Uterus (tissue), 4 donors: ENCODE measurements around the gene RTN1. TPM values are rescaled to one million over a fixed set of nuclear protein-coding genes. Genes with fewer than 3 reads are reported as not detected.

Experiments
- DNase-seq, 2 donors: peaks; one replicate each; pipeline ENCODE4 v3.0.0-alpha.2; 2019 to 2020
- H3K27ac ChIP-seq, 2 donors: fragments of 200-600 bp; sonication (generic); 1 replicate in 1 of 2; 2 replicates in 1 of 2; pipeline ENCODE4 v1.5.1; 2016 to 2018
- H3K27me3 ChIP-seq, 2 donors: fragments of 200-600 bp; sonication (generic); one replicate each; pipeline ENCODE4 v1.5.1; 2018 to 2019; ENCODE audit warnings: control low read depth in 1 of 2
- H3K36me3 ChIP-seq, 2 donors: fragments of 200-600 bp; sonication (generic); one replicate each; pipeline ENCODE4 v1.5.1; 2019; ENCODE audit warnings: control low read depth in 1 of 2
- H3K4me1 ChIP-seq, 2 donors: fragments of 200-600 bp; sonication (generic); one replicate each; pipeline ENCODE4 v1.5.1; 2018 to 2019; ENCODE audit warnings: control low read depth in 1 of 2
- H3K4me3 ChIP-seq, 2 donors: fragments of 200-600 bp; sonication (generic); 1 replicate in 1 of 2; 2 replicates in 1 of 2; pipeline ENCODE4 v1.5.1; 2018 to 2019; ENCODE audit warnings: mild to moderate bottlenecking in 1 of 2
- H3K9me3 ChIP-seq, 2 donors: fragments of 200-600 bp; sonication (generic); one replicate each; pipeline ENCODE4 v1.5.1; 2019; ENCODE audit warnings: control low read depth in 1 of 2
- POLR2A ChIP-seq, 2 donors: fragments of 450-650 bp; IDR thresholded peaks; one replicate each; pipeline ENCODE4 v1.6.1; 2016; ENCODE audit warnings: antibody characterized with exemption in 2 of 2, mild to moderate bottlenecking in 1 of 2, moderate library complexity in 1 of 2
- intact Hi-C: fragments of 100-400 bp; cut with DNase I; formaldehyde crosslinking; loops from one replicate; pipeline ENCODE4 v1.15.1; 2023; ENCODE audit warnings: low total_unique reads
- total RNA-seq, 4 donors: library from RNA; depleted of rRNA in 3 of 4; stranded (reverse); fragments of >200 nt in 3 of 4; gene quantifications; one replicate each; pipeline versions ENCODE4 v1.1.0 to v1.2.4, GENCODE V29; 2014 to 2023
- TF ChIP-seq, protein P1 (sequence below), 4 experiments: fragments of 200-600 bp in 2 of 4; fragments of 450-650 bp in 2 of 4; sonication (generic) in 2 of 4; IDR thresholded peaks; one replicate each; pipeline ENCODE4 v1.5.1; 2016 to 2019; ENCODE audit warnings: antibody characterized with exemption in 4 of 4, mild to moderate bottlenecking in 2 of 4, moderate library complexity in 1 of 4
- donor health status: DM: yes; HTN: yes; CAD: no.

RTN1 gene
- total RNA-seq, 4 donors from 2014 or later: 0.26 to 14.4 (median 7.5) TPM

DNA sequence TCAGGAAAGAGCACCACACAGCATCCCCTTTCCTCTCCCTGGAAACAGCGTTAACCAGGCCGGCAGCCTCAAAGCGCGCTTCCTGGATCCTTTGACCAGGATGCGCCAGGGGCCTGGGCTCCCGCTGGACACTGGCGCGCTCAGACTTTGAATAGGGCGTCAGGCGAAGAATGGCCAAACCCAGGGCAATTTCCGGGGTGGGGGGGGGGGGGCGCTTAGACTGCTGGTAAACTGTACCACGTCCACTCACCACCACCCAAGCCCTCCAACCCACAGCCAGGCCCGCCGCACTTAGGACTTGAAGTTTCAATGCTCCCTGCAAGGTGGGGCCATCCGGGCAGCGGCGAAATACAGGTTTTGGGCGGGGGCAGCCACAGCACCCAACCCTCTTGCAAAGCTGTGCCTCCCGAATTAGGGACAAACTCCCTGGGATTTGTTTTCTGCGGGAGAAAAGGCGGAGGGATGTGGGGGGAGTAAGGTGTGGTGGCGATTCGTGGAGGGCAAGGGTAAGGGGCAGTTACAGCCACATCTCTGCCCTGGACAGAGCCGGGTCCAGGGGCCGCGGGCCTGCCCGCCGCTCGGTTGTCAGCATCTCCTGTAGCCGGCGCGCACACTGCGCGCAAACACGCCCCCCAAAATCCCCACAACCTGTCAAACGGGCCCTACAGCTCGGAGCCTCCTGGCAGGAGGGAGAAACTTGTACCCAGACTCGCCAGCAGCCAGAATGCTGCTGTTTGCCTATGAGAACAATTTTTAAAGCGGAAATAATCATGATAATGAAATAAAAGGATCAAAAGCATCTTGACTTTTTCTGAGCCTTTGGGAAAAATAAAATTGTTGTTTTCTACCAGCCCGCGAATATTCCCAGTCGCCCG lies 958 bp downstream of the RTN1 start:
- intact Hi-C loops: no loop called here
- H3K9me3 ChIP-seq: no peaks in the 10 kb centered on the region
- no peak for TF ChIP-seq POLR2A (IDR thresholded peaks at IDR 0.05)
- TF ChIP-seq, protein P1, sequence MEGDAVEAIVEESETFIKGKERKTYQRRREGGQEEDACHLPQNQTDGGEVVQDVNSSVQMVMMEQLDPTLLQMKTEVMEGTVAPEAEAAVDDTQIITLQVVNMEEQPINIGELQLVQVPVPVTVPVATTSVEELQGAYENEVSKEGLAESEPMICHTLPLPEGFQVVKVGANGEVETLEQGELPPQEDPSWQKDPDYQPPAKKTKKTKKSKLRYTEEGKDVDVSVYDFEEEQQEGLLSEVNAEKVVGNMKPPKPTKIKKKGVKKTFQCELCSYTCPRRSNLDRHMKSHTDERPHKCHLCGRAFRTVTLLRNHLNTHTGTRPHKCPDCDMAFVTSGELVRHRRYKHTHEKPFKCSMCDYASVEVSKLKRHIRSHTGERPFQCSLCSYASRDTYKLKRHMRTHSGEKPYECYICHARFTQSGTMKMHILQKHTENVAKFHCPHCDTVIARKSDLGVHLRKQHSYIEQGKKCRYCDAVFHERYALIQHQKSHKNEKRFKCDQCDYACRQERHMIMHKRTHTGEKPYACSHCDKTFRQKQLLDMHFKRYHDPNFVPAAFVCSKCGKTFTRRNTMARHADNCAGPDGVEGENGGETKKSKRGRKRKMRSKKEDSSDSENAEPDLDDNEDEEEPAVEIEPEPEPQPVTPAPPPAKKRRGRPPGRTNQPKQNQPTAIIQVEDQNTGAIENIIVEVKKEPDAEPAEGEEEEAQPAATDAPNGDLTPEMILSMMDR (IDR thresholded peaks at IDR 0.05): no peak
- no peak overlapping the region for H3K27ac ChIP-seq
- H3K4me1 ChIP-seq: no peaks in the 10 kb centered on the region
- peaks cover 0 to 4% of the 10 kb centered on the region in 2 donors for H3K27me3 ChIP-seq
- DNase-seq: no peak
- H3K36me3 ChIP-seq: no peaks in the 10 kb centered on the region
- peak overlapping the region; percentile 17 to 30 for H3K4me3 ChIP-seq

DNA sequence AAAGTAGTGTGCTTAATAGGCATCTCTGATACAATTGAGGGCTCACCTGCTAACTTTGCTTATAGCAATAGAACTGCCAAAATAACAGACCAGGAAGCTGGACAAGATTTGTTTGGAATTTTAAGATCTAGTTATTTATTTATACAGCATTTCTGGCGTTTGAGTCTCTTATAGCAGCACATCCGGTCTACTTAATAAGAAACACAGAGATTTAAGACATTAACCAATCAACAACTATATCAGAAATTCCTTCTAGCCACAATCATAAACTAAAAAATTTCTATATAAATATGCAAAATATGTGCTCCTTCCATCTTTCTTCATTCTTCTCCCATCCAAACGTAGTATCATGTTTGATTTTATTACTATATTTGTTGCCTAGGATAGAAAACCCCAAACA lies 2.6 kb downstream of the RTN1 start:
- Histone ChIP-seq H3K27ac (no peak overlapping the region), H3K9me3 (no peaks in the 10 kb centered on the region), H3K27me3 (peaks cover 0 to 4% of the 10 kb centered on the region in 2 donors), H3K36me3 (no peaks in the 10 kb centered on the region), H3K4me3 (no peak overlapping the region), H3K4me1 (no peaks in the 10 kb centered on the region)
- intact Hi-C loops: no loop called here
- no peak for DNase-seq
- TF ChIP-seq, protein P1 (IDR thresholded peaks at IDR 0.05): no peak
- no peak for TF ChIP-seq POLR2A (IDR thresholded peaks at IDR 0.05)

DNA sequence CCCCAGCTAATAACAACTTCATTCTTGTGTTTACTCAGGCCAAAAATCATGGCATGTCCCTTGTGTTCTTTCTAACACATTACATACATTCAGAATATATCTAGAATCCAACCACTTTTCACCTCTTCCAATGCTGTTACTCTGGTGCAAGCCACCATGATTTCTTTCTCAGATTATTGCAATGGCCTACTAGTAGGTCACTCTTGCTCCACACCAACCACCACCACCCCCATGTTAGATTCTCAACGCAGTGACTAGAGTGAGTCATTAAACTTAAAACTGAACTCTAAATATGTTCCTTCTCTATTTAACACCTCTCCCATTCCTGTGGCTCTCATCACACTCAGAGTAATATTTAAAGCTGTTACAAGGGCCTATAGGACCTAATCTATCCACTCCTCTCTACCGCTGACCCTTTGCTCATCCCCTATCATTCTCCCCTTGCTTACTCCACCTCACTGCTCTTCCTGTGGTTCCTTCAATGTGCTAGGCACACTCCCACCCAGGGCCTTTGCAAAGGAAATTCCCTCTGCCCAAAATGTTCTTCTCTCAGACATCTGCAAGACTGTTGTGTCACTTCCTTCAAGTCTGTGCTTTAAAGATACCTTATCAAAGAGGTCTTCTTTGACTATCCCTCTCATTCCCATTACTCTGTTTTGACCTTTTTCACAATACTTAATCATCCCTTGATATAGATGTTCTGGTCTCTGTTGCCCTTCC lies 6.6 kb downstream of the RTN1 start:
- Histone ChIP-seq H3K9me3 (no peaks in the 10 kb centered on the region), H3K27ac (no peak overlapping the region), H3K4me1 (no peaks in the 10 kb centered on the region), H3K4me3 (no peak overlapping the region), H3K36me3 (no peaks in the 10 kb centered on the region), H3K27me3 (no peaks in the 10 kb centered on the region)
- intact Hi-C loops: no loop called here
- DNase-seq: no peak
- TF ChIP-seq, protein P1 (IDR thresholded peaks at IDR 0.05): no peak
- TF ChIP-seq POLR2A (IDR thresholded peaks at IDR 0.05): no peak

DNA sequence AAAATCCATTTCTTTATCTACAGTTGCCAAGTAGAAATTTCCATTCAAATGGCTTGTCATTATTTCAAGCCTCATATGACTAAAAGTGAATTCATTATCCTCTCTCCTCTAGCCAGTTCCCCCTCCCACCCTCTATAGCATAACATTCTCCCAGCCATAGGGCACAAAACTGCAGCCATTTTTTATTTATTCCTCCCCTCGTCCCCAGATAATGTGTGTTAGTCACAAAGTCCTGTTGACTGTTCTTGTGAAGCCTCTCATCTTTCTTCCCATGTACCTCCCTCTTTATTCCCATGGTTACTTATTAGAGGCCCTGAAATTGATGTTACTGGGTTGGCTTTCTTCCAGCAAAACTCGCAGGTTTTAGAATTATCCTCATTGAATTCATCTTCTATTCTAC lies 13.2 kb downstream of the RTN1 start:
- H3K9me3 ChIP-seq: no peaks in the 10 kb centered on the region
- H3K27ac ChIP-seq: no peak overlapping the region
- no peaks in the 10 kb centered on the region for H3K36me3 ChIP-seq
- TF ChIP-seq POLR2A (IDR thresholded peaks at IDR 0.05): no peak
- TF ChIP-seq, protein P1 (IDR thresholded peaks at IDR 0.05): no peak
- intact Hi-C loops: no loop called here
- no peak overlapping the region for H3K4me3 ChIP-seq
- no peak for DNase-seq
- no peaks in the 10 kb centered on the region for H3K4me1 ChIP-seq
- H3K27me3 ChIP-seq: no peaks in the 10 kb centered on the region

DNA sequence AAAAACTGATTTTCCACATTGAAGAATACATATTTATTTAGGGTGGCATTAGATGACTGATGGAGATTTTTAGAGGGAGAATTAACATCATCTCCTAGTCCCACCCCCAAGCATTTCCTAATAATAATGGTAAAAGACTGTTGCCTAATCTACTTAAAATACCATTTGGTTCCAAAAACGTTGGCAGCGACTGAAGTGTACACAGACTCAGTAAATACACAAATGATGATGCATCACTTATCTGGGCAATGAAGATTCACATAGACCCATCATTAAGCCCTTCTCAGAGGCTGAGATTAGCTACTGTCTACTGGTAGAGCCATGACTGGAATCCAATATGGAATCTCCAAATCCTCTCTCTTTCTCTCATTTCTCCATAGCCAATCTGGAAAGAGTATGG lies 18.2 kb downstream of the RTN1 start:
- Histone ChIP-seq H3K36me3 (no peaks in the 10 kb centered on the region), H3K4me1 (no peaks in the 10 kb centered on the region), H3K9me3 (no peaks in the 10 kb centered on the region), H3K27me3 (no peaks in the 10 kb centered on the region), H3K4me3 (no peak overlapping the region), H3K27ac (no peak overlapping the region)
- intact Hi-C loops: no loop called here
- no peak for DNase-seq
- no peak for TF ChIP-seq POLR2A (IDR thresholded peaks at IDR 0.05)
- TF ChIP-seq, protein P1 (IDR thresholded peaks at IDR 0.05): no peak
